Suppressor macrophage (primary cell): ENCODE data around the gene MRPS14.
A peak's percentile ranks its signal among the peaks of the same experiment; 100 is the strongest.

Experiments
- DNase-seq, 4 experiments: peaks; one replicate each; pipeline ENCODE4 v3.0.0-alpha.2; 2020 to 2022

MRPS14 gene

DNA sequence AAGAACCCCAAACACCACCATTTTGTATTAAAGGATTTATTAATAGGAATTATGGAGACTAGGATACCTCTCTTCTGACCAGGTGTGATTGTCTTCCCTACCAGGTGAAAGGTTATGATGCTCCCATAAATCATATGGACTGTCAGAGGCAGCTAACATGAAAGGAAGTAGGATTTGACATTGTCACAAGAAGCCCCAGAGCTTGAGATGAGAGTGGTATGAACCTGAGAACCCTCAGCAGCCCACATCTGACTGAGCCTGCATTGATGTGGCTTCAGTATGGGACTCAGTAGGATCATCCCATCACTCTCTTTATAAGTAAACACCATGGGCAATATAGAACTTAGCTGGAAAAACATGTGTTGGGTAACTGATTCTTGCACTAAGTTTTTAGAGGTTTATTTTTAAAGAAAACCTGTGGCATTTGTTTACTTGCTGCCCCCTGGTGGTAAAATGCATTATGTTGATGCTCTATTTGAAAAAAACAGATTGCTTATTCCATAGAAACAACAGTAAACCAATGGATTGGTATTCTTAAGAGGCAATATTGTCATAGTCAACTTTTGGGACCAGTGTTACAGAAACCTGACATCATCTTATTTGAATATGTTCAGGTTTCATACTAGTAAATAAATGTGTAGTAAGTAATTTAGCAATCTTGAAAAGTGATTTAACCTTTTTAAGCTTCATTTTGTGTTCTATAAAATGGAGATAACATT, 40.1 kb downstream of the MRPS14 start:
- DNase-seq: peak; percentile 66 to 83 (median 78)

DNA sequence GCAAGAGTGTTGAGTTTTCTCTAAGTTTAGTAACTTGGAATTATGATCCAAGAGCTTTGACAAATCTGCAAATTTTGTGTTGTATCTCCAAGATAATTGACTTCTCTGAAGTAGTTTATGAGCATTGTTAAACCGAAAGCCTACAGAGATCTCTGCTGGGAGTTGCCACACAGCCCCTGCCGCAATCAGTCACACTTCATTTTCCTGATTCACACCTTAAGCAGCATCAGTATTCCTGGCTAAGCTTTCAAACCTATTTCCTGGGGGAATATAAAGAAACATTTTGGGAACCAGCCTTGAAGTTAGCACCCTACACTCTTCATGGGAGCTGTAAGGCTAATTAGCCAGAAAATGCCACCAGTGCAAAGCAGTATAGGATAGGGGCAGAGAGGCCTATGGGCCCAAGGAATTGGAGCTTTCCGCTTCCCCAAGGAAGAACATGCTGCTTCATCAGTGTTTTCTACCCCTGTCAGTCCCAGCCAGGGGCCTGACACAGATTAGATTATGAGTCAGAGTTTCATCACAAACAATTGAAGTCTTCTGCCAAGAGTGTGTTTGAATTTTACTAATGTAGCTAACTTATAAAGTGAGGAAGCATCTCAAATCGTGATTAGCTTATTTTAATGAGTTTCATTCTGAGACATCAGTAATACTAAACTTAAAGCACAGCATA, 46.7 kb downstream of the MRPS14 start:
- DNase-seq: no peak

DNA sequence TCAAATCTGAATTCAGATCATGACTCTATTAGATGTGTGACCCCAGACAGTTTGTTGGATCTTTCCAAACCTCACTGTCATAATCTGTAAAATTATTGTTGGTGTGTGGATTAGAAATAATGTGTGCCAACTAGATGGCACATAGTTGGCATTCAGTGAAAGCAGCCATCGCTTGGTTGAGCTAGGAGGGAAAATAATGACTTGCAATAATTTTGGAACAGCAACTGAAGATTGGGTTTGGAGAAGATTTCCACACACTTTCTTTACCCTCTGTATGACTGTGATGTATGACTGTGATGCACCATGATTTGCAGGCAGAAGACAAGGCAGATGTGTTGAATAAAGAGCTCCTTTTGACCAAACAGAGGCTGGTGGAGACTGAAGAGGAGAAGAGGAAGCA, 47.5 kb downstream of the MRPS14 start:
- no peak for DNase-seq

DNA sequence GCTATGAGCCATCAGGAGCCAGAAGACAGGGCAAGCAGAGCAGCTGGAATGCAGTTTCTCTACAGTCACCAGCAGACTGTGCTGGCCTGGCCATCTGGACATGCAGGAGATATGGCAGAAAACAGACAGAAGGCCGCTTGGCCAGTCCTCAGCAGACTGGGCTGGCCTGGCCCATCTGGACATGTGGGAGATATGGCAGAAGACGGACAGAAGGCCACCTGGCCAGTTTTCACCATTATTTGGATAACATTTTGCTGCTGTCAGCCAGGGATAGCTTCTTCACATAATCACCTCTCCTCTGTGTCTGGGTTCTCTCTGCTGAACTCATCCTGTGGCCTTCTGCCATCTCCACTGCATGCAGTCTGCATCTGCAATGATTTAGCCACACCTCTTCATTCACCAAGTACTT, 48.5 kb downstream of the MRPS14 start:
- no peak for DNase-seq

DNA sequence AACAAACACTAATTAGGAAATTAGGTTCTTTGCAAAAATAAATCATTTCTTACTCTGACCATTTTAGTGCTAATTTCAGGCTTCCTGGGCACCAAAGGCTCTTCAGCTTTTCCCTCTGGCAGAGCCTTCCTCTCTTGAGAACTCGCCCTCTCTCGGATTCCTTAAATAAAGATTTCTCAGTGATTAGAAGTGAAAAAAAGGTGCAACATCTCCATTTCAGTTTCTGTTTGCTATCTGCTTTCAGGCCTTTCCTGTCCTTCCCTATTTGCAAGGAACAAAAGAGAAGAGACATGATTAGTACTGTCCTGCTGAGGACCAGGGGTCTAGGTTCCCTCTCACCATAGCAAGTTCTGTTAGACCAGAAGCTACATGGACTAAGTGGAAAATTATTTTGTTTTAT, 51.3 kb downstream of the MRPS14 start:
- peak in 3 of 4 experiments; percentile 16 to 41 (median 19) for DNase-seq

DNA sequence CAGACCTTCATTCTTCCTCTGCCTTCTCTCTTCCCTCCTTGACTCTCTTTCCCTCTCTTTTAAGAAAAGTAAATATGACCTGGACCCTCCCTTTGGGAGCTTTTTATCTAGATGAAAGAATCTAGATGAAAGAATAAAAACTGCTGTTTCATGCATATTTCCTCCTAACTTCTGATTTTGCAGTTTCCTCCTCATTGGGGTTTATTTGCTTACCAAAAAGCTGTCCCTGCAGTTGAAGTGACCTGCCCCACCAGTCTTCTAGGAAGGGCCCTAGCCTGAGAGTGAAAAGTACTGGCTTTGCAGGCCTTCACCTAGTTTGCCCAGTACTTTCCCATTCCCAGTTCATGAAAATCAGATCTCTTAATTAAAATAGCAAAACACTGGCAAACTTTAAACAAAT, 51.8 kb downstream of the MRPS14 start:
- peak in 1 of 4 experiments; percentile 7 for DNase-seq

DNA sequence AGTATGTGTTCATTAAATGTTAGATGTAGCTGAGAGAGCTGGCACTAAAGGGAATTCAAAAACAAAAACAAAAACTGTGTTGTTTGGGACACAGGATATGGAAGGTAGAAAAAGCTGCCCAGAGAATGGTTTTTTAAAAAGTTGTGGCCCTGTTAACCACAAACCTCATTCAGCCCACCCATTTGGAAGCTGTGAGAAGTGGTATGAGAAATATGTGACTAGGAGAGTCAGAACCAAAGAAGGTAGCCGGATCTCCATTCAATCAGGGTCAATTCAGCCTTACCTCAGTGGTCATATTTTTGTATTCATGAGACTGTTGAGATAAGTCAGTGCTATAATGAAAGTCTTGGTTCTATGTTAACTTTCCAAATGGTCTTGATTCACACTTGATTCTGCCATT, 53.2 kb downstream of the MRPS14 start:
- DNase-seq: no peak

DNA sequence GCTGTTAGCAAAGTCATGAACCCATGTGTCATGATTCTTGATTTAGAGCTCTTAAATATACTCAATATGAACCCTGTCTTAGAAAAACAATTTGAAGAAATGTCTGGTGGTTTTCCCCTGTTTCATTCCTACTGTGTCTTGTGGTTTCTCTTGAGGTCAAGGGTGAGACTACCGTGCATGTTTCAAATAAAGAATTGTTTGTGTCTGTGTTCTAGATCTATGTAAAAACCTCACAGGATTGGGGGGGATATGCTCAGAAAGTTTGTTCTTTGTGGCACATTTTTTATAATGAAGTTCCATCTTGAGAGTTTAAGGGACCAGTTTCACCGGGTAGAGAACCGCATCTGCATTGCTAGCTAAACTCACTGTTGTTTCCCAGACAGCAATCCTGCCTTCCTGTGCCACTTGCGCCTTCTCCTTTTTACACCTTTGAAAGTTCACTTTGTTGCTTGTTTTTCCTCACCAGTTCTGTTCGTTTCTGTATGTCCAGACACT, 54.4 kb downstream of the MRPS14 start:
- peak; percentile 30 to 67 (median 46) for DNase-seq

DNA sequence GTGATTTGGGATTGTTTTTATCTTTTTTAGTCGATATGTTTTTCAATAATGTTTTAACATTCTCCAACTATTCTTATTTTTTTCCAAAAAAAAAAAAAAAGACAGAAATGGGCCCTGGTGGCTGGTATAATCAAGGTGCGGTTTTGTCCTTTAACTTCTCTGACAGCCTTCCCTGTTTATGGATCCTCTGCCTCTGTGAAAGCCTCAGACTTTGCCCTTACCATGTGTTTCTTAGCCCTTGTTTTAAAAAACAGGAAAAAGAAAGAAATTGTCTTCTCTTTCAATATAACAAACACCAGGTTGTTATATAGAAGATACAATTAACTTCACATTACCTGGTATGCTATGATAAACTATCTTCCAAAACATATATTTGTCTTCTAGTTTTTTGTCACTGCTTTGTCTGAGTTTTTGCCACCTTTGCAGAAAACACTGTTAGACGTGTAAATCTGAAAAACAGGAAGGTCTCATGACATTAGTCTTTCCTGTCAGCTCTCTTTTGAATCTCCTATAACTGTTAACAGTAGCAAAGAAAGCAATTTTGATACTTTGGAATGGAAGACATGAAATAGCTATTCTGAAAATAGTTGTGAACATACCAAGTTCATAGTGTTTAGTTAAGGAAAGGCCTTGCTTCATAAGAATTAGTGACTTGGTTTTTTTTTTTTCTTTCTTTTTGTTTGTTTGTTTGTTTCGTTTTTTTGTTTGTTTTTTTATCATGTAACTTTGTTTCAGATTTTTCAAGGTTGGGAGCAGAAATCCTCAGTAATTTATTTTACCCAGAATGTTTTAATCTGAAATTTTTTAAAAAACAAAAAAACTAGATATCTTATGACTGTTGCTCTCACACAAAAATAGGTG, 55.1 kb downstream of the MRPS14 start:
- DNase-seq: peak; percentile 22 to 80 (median 50)

DNA sequence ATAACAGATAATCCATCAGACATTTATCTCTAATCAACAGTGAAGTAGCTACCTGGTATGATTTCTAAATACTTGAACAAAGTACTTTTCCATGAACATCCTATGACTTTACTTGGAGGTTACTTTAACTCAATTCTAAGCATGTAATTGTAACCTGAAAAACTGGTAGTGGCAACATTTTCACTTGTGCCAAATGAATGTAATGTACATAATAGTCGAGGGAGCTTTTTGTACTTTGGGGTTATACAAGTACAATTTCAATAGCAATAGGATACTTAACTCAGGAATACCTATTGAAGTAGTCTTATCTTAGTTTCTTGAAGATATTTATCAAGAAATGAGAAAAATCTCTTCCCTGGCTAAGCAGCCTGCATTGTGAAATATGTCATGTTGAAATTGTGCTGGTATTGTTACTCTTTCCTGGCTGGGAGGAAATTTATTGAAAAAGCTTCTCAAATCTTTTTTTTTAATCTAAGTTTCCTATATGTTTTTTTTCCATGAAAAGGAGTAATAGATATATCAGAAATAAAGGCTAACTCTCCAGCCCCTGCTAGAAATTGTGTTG, 57.1 kb downstream of the MRPS14 start:
- peak in 3 of 4 experiments; percentile 26 to 61 (median 52) for DNase-seq

DNA sequence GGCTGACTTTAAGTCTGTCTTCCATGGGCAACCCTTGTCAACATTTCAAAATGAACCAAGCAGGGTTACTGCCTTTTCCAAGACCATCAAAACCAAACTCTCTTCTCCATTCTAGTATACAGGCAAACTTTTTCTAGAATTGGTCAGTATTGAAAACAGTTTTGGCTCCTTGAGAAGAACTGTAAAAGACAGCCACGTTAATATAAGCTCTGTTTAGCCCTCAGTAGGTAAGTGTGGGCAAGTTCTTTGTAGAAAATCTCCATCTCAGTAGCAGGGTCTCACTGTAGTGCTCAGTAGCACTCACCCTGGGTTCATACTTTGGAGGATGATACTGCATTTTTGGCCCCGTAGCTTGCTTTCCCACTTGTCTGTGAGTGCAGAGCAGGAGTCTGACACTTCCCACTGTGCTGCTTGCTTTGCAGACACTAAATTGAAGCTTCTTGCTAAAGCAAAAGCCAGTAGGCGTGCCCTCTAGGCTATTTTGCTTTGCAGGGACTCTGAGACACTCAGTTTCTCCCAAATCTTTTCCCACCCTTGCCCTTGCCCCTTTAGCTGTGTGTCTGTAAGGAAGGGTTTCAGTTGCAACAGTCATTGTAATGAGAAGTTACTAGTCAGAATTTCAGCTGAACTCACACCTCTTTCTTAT, 57.7 kb downstream of the MRPS14 start:
- DNase-seq: peak; percentile 43 to 80 (median 72)

DNA sequence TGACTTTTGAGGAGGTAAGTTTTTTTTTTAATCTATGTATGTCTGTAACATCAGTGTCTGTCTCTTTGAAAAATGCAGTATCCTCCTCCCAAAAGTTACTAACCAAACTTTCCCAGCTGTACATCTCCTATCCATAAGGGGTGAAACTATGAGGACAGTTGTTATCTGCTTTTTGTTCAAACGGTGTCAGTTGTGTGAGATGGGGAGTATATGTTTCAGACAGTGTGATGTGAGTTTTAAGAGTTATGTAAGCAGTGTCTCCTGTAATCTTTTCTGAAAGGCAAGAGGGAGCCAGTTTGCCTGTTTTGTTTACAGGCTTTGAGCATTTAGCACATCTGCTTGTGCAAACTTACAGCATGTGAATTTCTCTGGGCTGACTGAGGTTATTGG, 58.3 kb downstream of the MRPS14 start:
- peak; percentile 26 to 56 (median 54) for DNase-seq

DNA sequence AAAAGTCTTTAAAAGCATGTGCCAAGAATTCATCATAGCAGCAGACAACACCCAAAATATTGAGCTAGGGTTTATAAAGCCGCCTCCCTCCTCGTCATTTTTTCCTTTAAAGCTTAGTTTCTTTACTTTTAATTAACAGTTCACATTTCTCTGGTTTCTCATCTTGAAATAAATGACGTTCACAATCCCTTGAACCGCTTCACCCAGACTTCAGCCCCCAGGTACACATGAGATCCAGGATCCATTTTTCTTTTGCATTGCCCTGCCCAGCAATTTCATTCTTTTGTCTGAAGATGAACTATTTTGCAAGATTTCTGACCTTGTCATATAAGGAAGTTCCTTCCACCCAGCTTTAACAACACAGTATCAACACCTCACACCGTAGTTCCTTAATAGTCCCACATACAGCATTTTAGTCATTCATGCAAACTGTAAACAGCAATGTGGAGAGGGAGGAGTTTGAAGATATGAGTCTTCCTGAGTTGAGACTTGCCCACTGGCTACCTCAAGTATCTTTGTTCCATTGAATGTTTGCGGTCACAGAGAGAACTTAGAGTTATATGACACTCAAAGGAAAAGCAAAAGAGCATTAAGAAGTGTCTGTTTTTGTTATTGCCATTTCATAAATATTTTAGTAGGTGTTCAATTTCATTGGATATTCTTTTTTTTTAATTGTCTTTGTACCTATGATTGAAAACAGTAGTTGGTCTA, 58.8 kb downstream of the MRPS14 start:
- peak; percentile 65 to 94 (median 79) for DNase-seq

DNA sequence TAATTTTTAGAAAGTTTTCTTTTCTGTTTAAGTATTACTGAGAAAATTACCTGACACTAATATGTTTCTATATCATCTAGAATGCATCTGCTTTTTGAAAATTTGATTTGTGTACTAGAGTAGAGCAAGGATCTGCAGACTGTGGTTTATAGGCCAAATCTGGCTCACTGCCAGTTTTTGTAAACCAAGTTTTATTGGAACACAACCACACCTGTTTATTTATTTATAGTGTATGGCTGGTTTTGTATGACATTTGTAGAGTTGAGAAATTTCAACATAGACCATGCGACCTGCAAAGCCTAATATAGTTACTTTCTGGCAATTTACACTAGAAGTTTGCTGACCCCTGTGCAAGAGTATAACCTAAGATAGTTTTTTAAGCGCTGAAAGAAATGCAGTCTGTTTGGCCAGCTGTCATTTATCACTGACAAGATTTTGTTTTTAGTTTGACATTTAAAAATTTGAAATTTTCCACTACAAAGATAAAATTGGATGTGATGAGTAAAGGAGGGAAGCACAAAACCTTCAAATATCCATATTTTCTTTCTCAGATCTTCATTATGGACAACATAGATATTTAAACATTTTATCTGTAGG, 59.6 kb downstream of the MRPS14 start:
- no peak for DNase-seq
